WTC11 (cell line): ENCODE results near the gene SLC41A3. TPM values are rescaled to one million over a fixed set of nuclear protein-coding genes. Genes with fewer than 3 reads are reported as not detected.

Experiments
- ATAC-seq: fragments of 200-7000 bp; cut with Tn5 transposase; 2 replicates; pipeline ENCODE4 v1.10.0; 2021; ENCODE audit warnings: mild to moderate bottlenecking, moderate library complexity
- CTCF ChIA-PET: fragments of 300-600 bp; sonication (Branson Sonifier 250); formaldehyde crosslinking; loops from one replicate; lab custom pipeline; 2021; ENCODE audit warnings: antibody characterized with exemption; lab: Charles Lee
- POLR2A ChIA-PET: fragments of 350-600 bp; sonication (Branson Sonifier 250); formaldehyde crosslinking; loops from one replicate; lab custom pipeline; 2021; ENCODE audit warnings: antibody characterized with exemption; lab: Charles Lee
- DNase-seq: peaks from one replicate; pipeline ENCODE4 v3.0.0; 2021; ENCODE audit warnings: low spot score
- H3K27ac Mint-ChIP-seq: 2 replicates; pipeline ENCODE4 v1.8.0; 2021; ENCODE audit warnings: mixed read lengths
- H3K27me3 Mint-ChIP-seq: 2 replicates; pipeline ENCODE4 v1.8.0; 2021; ENCODE audit warnings: low read depth, mild to moderate bottlenecking, moderate library complexity, mixed read lengths
- H3K36me3 Mint-ChIP-seq: 2 replicates; pipeline ENCODE4 v1.8.0; 2021; ENCODE audit warnings: mixed read lengths
- H3K4me1 Mint-ChIP-seq: 2 replicates; pipeline ENCODE4 v1.8.0; 2022; ENCODE audit warnings: mixed read lengths
- H3K4me3 Mint-ChIP-seq: 2 replicates; pipeline ENCODE4 v1.8.0; 2021; ENCODE audit warnings: mild to moderate bottlenecking, moderate library complexity, mixed read lengths
- H3K9me3 Mint-ChIP-seq: 2 replicates; pipeline ENCODE4 v1.8.0; 2021; ENCODE audit warnings: mixed read lengths
- ETV6 ChIP-seq: sonication (generic); formaldehyde crosslinking; IDR thresholded peaks from 2 replicates; pipeline ENCODE4 v1.8.1; 2022; ENCODE audit warnings: mild to moderate bottlenecking, missing genetic modification reagents
- FOXP1 ChIP-seq: sonication (generic); formaldehyde crosslinking; IDR thresholded peaks from 2 replicates; pipeline ENCODE4 v1.8.0; 2022; ENCODE audit warnings: missing genetic modification reagents, mild to moderate bottlenecking, moderate library complexity, borderline replicate concordance
- KAT7 ChIP-seq: sonication (generic); formaldehyde crosslinking; IDR thresholded peaks from 2 replicates; pipeline ENCODE4 v1.8.1; 2023; ENCODE audit warnings: missing genetic modification reagents, mild to moderate bottlenecking, borderline replicate concordance
- NR2C2 ChIP-seq: sonication (generic); formaldehyde crosslinking; IDR thresholded peaks from 2 replicates; pipeline ENCODE4 v1.8.0; 2022; ENCODE audit warnings: mild to moderate bottlenecking, missing genetic modification reagents
- PRRX2 ChIP-seq: fragments of 250-450 bp; sonication (Bioruptor Pico); IDR thresholded peaks from 2 replicates; pipeline ENCODE4 v1.8.0; 2021; ENCODE audit warnings: mild to moderate bottlenecking
- RORB ChIP-seq: fragments of 250-450 bp; sonication (Bioruptor Pico); IDR thresholded peaks from 2 replicates; pipeline ENCODE4 v1.9.0; 2021; ENCODE audit warnings: mild to moderate bottlenecking
- TEAD1 ChIP-seq: sonication (generic); formaldehyde crosslinking; IDR thresholded peaks from 2 replicates; pipeline ENCODE4 v1.8.0; 2022; ENCODE audit warnings: mild to moderate bottlenecking, missing genetic modification reagents
- ZNF138 ChIP-seq: sonication (generic); formaldehyde crosslinking; conservative IDR thresholded peaks from 2 replicates; pipeline ENCODE4 v1.8.1; 2022; ENCODE audit warnings: mild to moderate bottlenecking, moderate library complexity, missing genetic modification reagents
- total RNA-seq: library from RNA; stranded (reverse); gene quantifications from 3 replicates; pipeline ENCODE4 v1.2.3, GENCODE V29; 2021
- TF ChIP-seq, protein P1 (sequence below): fragments of 250-450 bp; sonication (Bioruptor Pico); IDR thresholded peaks from 2 replicates; pipeline ENCODE4 v1.9.0; 2021; ENCODE audit warnings: mild to moderate bottlenecking
- TF ChIP-seq, protein P2 (sequence below): sonication (generic); formaldehyde crosslinking; IDR thresholded peaks from 2 replicates; pipeline ENCODE4 v1.8.1; 2023; ENCODE audit warnings: mild to moderate bottlenecking, moderate library complexity, missing genetic modification reagents
- TF ChIP-seq, protein P3 (sequence below): sonication (generic); formaldehyde crosslinking; IDR thresholded peaks from 2 replicates; pipeline ENCODE4 v1.8.0; 2023; ENCODE audit warnings: mild to moderate bottlenecking, missing genetic modification reagents
- TF ChIP-seq, protein P4 (sequence below): sonication (generic); formaldehyde crosslinking; conservative IDR thresholded peaks from 2 replicates; pipeline ENCODE4 v1.8.1; 2022; ENCODE audit warnings: mild to moderate bottlenecking, missing genetic modification reagents
- TF ChIP-seq, protein P5 (sequence below): sonication (generic); formaldehyde crosslinking; IDR thresholded peaks from 2 replicates; pipeline ENCODE4 v1.8.0; 2023; ENCODE audit warnings: missing genetic modification reagents, mild to moderate bottlenecking, borderline replicate concordance
- TF ChIP-seq, protein P6 (sequence below): fragments of 250-450 bp; sonication (Bioruptor Pico); IDR thresholded peaks from 2 replicates; pipeline ENCODE4 v1.9.0; 2021; ENCODE audit warnings: mild to moderate bottlenecking, borderline replicate concordance

SLC41A3 gene
- total RNA-seq, 1 experiment from 2014 or later, result 28.4 TPM

DNA sequence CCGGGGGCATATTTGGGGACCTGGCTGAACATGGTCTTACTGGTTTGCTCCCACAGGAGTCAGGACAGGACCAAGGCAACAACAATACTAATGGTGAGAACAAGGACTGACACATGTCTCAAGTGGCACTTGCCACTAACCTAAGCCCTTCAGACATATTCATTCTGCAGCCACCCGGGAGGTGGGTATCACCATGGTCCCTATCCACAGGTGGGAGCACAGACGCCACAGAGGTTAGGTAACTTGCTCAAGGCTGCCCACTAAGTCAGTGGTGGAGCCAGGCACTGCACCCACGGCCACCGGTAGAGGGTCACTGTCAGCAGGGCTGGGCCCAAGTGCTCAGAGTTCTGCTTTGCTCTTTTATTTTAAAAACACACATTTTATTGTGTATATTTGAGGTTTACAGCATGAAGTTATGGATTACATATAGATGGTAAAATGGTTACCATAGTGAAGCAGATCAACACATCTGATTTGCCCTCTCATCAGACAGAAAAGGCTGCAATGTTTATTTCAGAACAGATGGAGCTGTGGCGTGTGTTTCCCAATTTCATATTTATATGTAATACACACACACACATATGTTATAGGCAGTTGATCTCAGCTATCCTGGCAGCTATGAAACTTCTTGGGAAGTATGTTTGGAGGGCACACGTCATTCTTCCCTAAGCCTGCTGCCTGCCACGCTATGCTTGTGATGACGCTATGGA lies 30.0 kb upstream of the SLC41A3 start (continued):
- TF ChIP-seq RORB (CRISPR knock-in tag), result no peak

DNA sequence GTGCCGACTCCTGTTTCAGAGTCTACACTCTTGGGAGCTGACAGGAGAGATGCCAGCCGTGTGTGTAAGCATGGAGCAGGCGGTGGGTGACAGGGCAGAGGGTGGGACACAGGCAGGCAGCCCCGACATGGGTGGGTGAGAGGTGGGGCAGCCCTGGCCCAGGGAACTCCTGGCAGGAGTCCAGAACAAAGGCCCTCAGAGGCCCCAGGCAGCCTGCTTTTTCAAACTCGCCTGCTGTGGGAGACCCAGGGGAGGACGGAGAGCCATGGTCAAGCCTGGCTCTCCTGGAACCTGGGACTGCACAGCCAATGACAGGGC lies 29.3 kb upstream of the SLC41A3 start:
- TF ChIP-seq KAT7 (CRISPR knock-in tag), result no peak
- TF ChIP-seq, protein P1, sequence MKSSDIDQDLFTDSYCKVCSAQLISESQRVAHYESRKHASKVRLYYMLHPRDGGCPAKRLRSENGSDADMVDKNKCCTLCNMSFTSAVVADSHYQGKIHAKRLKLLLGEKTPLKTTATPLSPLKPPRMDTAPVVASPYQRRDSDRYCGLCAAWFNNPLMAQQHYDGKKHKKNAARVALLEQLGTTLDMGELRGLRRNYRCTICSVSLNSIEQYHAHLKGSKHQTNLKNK (CRISPR knock-in tag), result no peak
- TF ChIP-seq ETV6 (CRISPR knock-in tag), result no peak
- TF ChIP-seq, protein P2, sequence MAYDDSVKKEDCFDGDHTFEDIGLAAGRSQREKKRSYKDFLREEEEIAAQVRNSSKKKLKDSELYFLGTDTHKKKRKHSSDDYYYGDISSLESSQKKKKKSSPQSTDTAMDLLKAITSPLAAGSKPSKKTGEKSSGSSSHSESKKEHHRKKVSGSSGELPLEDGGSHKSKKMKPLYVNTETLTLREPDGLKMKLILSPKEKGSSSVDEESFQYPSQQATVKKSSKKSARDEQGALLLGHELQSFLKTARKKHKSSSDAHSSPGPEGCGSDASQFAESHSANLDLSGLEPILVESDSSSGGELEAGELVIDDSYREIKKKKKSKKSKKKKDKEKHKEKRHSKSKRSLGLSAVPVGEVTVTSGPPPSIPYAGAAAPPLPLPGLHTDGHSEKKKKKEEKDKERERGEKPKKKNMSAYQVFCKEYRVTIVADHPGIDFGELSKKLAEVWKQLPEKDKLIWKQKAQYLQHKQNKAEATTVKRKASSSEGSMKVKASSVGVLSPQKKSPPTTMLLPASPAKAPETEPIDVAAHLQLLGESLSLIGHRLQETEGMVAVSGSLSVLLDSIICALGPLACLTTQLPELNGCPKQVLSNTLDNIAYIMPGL (CRISPR knock-in tag), result no peak
- TF ChIP-seq, protein P3, sequence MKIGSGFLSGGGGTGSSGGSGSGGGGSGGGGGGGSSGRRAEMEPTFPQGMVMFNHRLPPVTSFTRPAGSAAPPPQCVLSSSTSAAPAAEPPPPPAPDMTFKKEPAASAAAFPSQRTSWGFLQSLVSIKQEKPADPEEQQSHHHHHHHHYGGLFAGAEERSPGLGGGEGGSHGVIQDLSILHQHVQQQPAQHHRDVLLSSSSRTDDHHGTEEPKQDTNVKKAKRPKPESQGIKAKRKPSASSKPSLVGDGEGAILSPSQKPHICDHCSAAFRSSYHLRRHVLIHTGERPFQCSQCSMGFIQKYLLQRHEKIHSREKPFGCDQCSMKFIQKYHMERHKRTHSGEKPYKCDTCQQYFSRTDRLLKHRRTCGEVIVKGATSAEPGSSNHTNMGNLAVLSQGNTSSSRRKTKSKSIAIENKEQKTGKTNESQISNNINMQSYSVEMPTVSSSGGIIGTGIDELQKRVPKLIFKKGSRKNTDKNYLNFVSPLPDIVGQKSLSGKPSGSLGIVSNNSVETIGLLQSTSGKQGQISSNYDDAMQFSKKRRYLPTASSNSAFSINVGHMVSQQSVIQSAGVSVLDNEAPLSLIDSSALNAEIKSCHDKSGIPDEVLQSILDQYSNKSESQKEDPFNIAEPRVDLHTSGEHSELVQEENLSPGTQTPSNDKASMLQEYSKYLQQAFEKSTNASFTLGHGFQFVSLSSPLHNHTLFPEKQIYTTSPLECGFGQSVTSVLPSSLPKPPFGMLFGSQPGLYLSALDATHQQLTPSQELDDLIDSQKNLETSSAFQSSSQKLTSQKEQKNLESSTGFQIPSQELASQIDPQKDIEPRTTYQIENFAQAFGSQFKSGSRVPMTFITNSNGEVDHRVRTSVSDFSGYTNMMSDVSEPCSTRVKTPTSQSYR (CRISPR knock-in tag), result no peak
- no peak for TF ChIP-seq NR2C2 (CRISPR knock-in tag)
- DNase-seq, result no peak

DNA sequence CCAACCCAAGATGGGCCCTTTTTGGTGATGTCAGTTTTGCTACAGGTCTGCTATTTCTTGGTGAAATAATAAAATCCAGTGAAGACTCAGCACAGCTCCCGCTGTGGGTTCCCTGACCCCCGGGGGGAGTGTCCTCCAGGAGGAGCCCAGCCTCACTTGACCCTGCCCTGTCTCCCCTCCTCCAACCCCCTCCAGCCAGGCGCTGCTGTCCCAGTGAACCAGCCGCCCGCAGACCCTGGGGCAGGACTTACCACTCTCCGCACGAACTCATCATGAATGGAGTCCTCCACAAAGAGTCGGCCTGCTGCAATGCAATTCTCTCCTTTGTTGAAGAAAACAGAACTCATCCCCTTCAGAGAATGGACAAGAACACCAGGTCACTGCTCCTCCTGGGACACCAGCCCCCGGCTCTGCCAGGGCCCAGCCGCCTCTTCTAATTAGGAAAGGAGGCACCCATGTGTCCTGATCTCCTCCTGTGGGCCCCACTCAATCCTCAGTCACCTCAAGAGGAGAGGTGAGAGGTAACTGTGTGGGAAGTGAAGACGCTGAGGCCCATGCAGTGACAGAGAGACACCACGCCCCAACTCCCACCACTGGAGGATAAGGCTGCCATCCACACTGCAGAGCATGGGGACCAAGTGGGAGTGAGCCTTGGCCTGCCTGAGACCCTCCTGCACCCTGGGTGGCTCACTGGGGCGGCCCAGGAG lies 28.8 kb upstream of the SLC41A3 start:
- H3K27me3 Mint-ChIP-seq, result no peaks in the 10 kb centered on the region
- no peak overlapping the region for H3K27ac Mint-ChIP-seq
- H3K4me1 Mint-ChIP-seq, result no peaks in the 10 kb centered on the region
- H3K36me3 Mint-ChIP-seq, result no peaks in the 10 kb centered on the region
- no peak overlapping the region for H3K4me3 Mint-ChIP-seq
- ChIA-PET CTCF (interaction anchor here (1.0 kb wide), 1 partner anchor 9 kb away, joined by 5 read pairs; no protein-coding TSS in a partner anchor), POLR2A (no interaction called here)
- ATAC-seq (no peak), DNase-seq (no peak)
- no peaks in the 10 kb centered on the region for H3K9me3 Mint-ChIP-seq
- TF ChIP-seq TEAD1, result no peak
- TF ChIP-seq, protein P4, sequence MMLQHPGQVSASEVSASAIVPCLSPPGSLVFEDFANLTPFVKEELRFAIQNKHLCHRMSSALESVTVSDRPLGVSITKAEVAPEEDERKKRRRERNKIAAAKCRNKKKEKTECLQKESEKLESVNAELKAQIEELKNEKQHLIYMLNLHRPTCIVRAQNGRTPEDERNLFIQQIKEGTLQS (CRISPR knock-in tag), result no peak
- TF ChIP-seq FOXP1 (CRISPR knock-in tag), result no peak
- no peak for TF ChIP-seq PRRX2 (CRISPR knock-in tag)
- TF ChIP-seq, protein P5, sequence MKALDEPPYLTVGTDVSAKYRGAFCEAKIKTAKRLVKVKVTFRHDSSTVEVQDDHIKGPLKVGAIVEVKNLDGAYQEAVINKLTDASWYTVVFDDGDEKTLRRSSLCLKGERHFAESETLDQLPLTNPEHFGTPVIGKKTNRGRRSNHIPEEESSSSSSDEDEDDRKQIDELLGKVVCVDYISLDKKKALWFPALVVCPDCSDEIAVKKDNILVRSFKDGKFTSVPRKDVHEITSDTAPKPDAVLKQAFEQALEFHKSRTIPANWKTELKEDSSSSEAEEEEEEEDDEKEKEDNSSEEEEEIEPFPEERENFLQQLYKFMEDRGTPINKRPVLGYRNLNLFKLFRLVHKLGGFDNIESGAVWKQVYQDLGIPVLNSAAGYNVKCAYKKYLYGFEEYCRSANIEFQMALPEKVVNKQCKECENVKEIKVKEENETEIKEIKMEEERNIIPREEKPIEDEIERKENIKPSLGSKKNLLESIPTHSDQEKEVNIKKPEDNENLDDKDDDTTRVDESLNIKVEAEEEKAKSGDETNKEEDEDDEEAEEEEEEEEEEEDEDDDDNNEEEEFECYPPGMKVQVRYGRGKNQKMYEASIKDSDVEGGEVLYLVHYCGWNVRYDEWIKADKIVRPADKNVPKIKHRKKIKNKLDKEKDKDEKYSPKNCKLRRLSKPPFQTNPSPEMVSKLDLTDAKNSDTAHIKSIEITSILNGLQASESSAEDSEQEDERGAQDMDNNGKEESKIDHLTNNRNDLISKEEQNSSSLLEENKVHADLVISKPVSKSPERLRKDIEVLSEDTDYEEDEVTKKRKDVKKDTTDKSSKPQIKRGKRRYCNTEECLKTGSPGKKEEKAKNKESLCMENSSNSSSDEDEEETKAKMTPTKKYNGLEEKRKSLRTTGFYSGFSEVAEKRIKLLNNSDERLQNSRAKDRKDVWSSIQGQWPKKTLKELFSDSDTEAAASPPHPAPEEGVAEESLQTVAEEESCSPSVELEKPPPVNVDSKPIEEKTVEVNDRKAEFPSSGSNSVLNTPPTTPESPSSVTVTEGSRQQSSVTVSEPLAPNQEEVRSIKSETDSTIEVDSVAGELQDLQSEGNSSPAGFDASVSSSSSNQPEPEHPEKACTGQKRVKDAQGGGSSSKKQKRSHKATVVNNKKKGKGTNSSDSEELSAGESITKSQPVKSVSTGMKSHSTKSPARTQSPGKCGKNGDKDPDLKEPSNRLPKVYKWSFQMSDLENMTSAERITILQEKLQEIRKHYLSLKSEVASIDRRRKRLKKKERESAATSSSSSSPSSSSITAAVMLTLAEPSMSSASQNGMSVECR, result no peak
- TF ChIP-seq ZNF138 (CRISPR knock-in tag), result no peak
- TF ChIP-seq, protein P1 (CRISPR knock-in tag), result no peak
- TF ChIP-seq, protein P6, sequence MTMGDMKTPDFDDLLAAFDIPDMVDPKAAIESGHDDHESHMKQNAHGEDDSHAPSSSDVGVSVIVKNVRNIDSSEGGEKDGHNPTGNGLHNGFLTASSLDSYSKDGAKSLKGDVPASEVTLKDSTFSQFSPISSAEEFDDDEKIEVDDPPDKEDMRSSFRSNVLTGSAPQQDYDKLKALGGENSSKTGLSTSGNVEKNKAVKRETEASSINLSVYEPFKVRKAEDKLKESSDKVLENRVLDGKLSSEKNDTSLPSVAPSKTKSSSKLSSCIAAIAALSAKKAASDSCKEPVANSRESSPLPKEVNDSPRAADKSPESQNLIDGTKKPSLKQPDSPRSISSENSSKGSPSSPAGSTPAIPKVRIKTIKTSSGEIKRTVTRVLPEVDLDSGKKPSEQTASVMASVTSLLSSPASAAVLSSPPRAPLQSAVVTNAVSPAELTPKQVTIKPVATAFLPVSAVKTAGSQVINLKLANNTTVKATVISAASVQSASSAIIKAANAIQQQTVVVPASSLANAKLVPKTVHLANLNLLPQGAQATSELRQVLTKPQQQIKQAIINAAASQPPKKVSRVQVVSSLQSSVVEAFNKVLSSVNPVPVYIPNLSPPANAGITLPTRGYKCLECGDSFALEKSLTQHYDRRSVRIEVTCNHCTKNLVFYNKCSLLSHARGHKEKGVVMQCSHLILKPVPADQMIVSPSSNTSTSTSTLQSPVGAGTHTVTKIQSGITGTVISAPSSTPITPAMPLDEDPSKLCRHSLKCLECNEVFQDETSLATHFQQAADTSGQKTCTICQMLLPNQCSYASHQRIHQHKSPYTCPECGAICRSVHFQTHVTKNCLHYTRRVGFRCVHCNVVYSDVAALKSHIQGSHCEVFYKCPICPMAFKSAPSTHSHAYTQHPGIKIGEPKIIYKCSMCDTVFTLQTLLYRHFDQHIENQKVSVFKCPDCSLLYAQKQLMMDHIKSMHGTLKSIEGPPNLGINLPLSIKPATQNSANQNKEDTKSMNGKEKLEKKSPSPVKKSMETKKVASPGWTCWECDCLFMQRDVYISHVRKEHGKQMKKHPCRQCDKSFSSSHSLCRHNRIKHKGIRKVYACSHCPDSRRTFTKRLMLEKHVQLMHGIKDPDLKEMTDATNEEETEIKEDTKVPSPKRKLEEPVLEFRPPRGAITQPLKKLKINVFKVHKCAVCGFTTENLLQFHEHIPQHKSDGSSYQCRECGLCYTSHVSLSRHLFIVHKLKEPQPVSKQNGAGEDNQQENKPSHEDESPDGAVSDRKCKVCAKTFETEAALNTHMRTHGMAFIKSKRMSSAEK (CRISPR knock-in tag), result no peak

More for the DNA sequence above, 29.3 kb upstream of the SLC41A3 start:
- Mint-ChIP-seq H3K4me3 (no peak overlapping the region), H3K4me1 (no peaks in the 10 kb centered on the region), H3K36me3 (no peaks in the 10 kb centered on the region), H3K27me3 (no peaks in the 10 kb centered on the region), H3K27ac (no peak overlapping the region), H3K9me3 (no peaks in the 10 kb centered on the region)
- ChIA-PET POLR2A (no interaction called here), CTCF (interaction anchor here (1.0 kb wide), 1 partner anchor 10 kb away, joined by 5 read pairs; no protein-coding TSS in a partner anchor)
- ATAC-seq, result no peak
